Measurements from ENCODE around the gene SORL1-AS1.

DNA sequence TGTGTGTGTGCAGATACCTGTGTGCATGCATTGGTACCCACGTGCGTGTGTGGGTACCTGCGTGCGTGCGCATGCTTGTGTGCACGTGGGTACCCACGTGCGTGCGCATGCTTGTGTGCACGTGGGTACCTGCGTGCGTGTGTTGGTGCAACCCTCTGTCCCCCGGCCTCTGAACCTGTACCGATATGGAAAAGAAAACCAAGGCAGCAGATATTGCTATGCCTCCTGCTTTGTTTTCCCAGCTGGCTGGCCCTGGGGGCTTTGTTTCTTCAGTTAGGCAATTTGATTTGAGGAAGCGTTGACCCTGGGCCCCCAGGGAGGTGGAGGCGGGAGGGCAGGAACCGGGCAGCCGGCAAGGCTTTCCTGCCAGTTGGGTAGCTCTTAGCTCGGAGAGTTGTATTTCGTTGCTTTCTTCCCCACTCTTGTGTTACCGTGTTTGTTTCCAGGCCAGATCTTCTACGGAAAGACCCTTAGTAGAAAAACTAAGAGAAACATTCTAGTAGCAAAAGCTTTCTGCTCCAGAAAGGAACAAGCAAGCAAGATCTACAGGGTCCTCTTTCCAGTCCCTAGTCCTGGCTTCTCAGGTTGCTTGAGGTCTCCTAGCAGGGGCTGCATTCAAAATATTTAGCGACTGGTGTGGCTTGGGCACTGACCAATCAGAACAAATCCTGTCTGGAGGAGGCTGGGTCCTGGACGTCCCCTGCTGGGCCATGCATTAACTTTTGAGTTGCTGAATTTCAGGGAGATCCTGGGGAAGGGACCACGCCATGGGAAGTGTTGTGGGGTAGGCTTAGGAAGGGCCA, 26.3 kb upstream of the SORL1-AS1 start:
- TF ChIP-seq CREB1 (IDR thresholded peaks at IDR 0.05; ENCODE audit: low read depth): no peak
- TF ChIP-seq EP300 (IDR thresholded peaks at IDR 0.05; ENCODE audit: borderline replicate concordance): no peak
- TF ChIP-seq CEBPB (IDR thresholded peaks at IDR 0.05): no peak
- TF ChIP-seq, protein P1, sequence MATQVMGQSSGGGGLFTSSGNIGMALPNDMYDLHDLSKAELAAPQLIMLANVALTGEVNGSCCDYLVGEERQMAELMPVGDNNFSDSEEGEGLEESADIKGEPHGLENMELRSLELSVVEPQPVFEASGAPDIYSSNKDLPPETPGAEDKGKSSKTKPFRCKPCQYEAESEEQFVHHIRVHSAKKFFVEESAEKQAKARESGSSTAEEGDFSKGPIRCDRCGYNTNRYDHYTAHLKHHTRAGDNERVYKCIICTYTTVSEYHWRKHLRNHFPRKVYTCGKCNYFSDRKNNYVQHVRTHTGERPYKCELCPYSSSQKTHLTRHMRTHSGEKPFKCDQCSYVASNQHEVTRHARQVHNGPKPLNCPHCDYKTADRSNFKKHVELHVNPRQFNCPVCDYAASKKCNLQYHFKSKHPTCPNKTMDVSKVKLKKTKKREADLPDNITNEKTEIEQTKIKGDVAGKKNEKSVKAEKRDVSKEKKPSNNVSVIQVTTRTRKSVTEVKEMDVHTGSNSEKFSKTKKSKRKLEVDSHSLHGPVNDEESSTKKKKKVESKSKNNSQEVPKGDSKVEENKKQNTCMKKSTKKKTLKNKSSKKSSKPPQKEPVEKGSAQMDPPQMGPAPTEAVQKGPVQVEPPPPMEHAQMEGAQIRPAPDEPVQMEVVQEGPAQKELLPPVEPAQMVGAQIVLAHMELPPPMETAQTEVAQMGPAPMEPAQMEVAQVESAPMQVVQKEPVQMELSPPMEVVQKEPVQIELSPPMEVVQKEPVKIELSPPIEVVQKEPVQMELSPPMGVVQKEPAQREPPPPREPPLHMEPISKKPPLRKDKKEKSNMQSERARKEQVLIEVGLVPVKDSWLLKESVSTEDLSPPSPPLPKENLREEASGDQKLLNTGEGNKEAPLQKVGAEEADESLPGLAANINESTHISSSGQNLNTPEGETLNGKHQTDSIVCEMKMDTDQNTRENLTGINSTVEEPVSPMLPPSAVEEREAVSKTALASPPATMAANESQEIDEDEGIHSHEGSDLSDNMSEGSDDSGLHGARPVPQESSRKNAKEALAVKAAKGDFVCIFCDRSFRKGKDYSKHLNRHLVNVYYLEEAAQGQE (IDR thresholded peaks at IDR 0.05; ENCODE audit: low read depth): no peak
- TF ChIP-seq RAD21 (IDR thresholded peaks at IDR 0.05; ENCODE audit: low read depth): no peak
- TF ChIP-seq NFIC (IDR thresholded peaks at IDR 0.05): no peak
- TF ChIP-seq TAF1 (IDR thresholded peaks at IDR 0.05; ENCODE audit: low read depth): no peak
- TF ChIP-seq TCF12 (IDR thresholded peaks at IDR 0.05; ENCODE audit: low read depth): no peak
- no peak for TF ChIP-seq TEAD4 (IDR thresholded peaks at IDR 0.05)
- TF ChIP-seq EGR1 (IDR thresholded peaks at IDR 0.05): no peak
- TF ChIP-seq, protein P2, sequence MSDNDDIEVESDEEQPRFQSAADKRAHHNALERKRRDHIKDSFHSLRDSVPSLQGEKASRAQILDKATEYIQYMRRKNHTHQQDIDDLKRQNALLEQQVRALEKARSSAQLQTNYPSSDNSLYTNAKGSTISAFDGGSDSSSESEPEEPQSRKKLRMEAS (IDR thresholded peaks at IDR 0.05): peak; percentile 75
- TF ChIP-seq YY1 (IDR thresholded peaks at IDR 0.05; ENCODE audit: low read depth): no peak
